HEK293T (cell line): Measurements from ENCODE around the gene CETN3.

Experiments
- CTCF ChIA-PET: fragments of 350-600 bp; formaldehyde crosslinking; extraction: SDS; loops from one replicate; lab custom pipeline; 2021; ENCODE audit warnings: antibody characterized with exemption, inconsistent platforms; lab: Yijun Ruan, JAX
- POLR2A ChIA-PET: fragments of 350-600 bp; formaldehyde crosslinking; extraction: SDS; loops from one replicate; lab custom pipeline; 2020; ENCODE audit warnings: antibody characterized with exemption, inconsistent platforms; lab: Yijun Ruan, JAX
- DNase-seq: peaks from one replicate; pipeline ENCODE4 v3.0.0; 2012; ENCODE audit warnings: mixed read lengths; ENCODE audit errors: extremely low spot score
- ARNT ChIP-seq: fragments of 450-650 bp; IDR thresholded peaks from 2 replicates; pipeline ENCODE4 v1.6.1; 2017; ENCODE audit warnings: mild to moderate bottlenecking
- BHLHE40 ChIP-seq: fragments of 450-650 bp; IDR thresholded peaks from 2 replicates; pipeline ENCODE4 v1.6.1; 2016; ENCODE audit warnings: mild to moderate bottlenecking, moderate library complexity, borderline replicate concordance
- CTBP1 ChIP-seq: fragments of 450-650 bp; IDR thresholded peaks from 2 replicates; pipeline ENCODE4 v1.6.1; 2016; ENCODE audit warnings: borderline replicate concordance
- ELF4 ChIP-seq: fragments of 450-650 bp; IDR thresholded peaks from 2 replicates; pipeline ENCODE4 v1.6.1; 2017; ENCODE audit warnings: antibody characterized with exemption
- FOXA1 ChIP-seq: fragments of 450-650 bp; IDR thresholded peaks from 2 replicates; pipeline ENCODE4 v1.6.1; 2016; ENCODE audit warnings: mild to moderate bottlenecking
- FOXK2 ChIP-seq: fragments of 450-650 bp; IDR thresholded peaks from 2 replicates; pipeline ENCODE4 v1.6.1; 2016; ENCODE audit warnings: mild to moderate bottlenecking
- FOXM1 ChIP-seq: fragments of 450-650 bp; IDR thresholded peaks from 2 replicates; pipeline ENCODE4 v1.6.1; 2017; ENCODE audit warnings: mild to moderate bottlenecking, borderline replicate concordance
- HDGF ChIP-seq: fragments of 450-650 bp; IDR thresholded peaks from 2 replicates; pipeline ENCODE4 v1.6.1; 2017; ENCODE audit warnings: antibody characterized with exemption, borderline replicate concordance
- L3MBTL2 ChIP-seq: fragments of 450-650 bp; conservative IDR thresholded peaks from 2 replicates; pipeline ENCODE4 v1.6.1; 2016; ENCODE audit warnings: mild to moderate bottlenecking
- LEF1 ChIP-seq: fragments of 450-650 bp; IDR thresholded peaks from 2 replicates; pipeline ENCODE4 v1.6.1; 2017; ENCODE audit warnings: mild to moderate bottlenecking, borderline replicate concordance
- NFRKB ChIP-seq: fragments of 450-650 bp; IDR thresholded peaks from 2 replicates; pipeline ENCODE4 v1.6.1; 2016; ENCODE audit warnings: mild to moderate bottlenecking, moderate library complexity
- PKNOX1 ChIP-seq: fragments of 450-650 bp; IDR thresholded peaks from 2 replicates; pipeline ENCODE4 v1.6.1; 2016
- SP1 ChIP-seq: fragments of 450-650 bp; IDR thresholded peaks from 2 replicates; pipeline ENCODE4 v1.6.1; 2017
- SUZ12 ChIP-seq: fragments of 450-650 bp; IDR thresholded peaks from 2 replicates; pipeline ENCODE4 v1.6.1; 2016; ENCODE audit warnings: mild to moderate bottlenecking
- TARDBP ChIP-seq: fragments of 450-650 bp; IDR thresholded peaks from 2 replicates; pipeline ENCODE4 v1.6.1; 2016
- ZNF384 ChIP-seq: fragments of 450-650 bp; IDR thresholded peaks from 2 replicates; pipeline ENCODE4 v1.6.1; 2016

CETN3 gene

GRCh38 chr5:90402521-90403255 lies 6.9 kb downstream of the CETN3 start:
- POLR2A ChIA-PET = no interaction called here
- CTCF ChIA-PET = interaction anchor here (1.0 kb wide), 1 partner anchor 29 kb away, joined by 4 read pairs; no protein-coding TSS in a partner anchor
- TF ChIP-seq CTBP1 (no peak), SUZ12 (no peak), HDGF (no peak)
- DNase-seq = no peak

GRCh38 chr5:90399251-90399650 lies 10.3 kb downstream of the CETN3 start:
- POLR2A ChIA-PET = interaction anchor here (3.5 kb wide), 1 partner anchor 11 kb away, joined by 37 read pairs; the partner anchor contains the start of gene CETN3

GRCh38 chr5:90398726-90399125 lies 10.8 kb downstream of the CETN3 start:
- TF ChIP-seq NFRKB = no peak
- TF ChIP-seq SP1 = no peak
- TF ChIP-seq FOXM1 = no peak
- TF ChIP-seq CTBP1 = no peak
- TF ChIP-seq BHLHE40 = no peak
- no peak for TF ChIP-seq PKNOX1
- TF ChIP-seq L3MBTL2 = no peak
- no peak for TF ChIP-seq FOXA1
- TF ChIP-seq LEF1 = no peak
- TF ChIP-seq ELF4 = no peak
- TF ChIP-seq TARDBP = no peak
- TF ChIP-seq SUZ12 = no peak
- no peak for TF ChIP-seq ZNF384
- TF ChIP-seq HDGF = no peak
- TF ChIP-seq FOXK2 = no peak
- no peak for TF ChIP-seq ARNT
- DNase-seq = no peak
- CTCF ChIA-PET = no interaction called here
- POLR2A ChIA-PET = interaction anchor here (3.5 kb wide), 1 partner anchor 11 kb away, joined by 37 read pairs; the partner anchor contains the start of gene CETN3

More at GRCh38 chr5:90399251-90399650, 10.3 kb downstream of the CETN3 start:
- DNase-seq = no peak
- TF ChIP-seq PKNOX1 (no peak), ZNF384 (no peak), ARNT (no peak), FOXK2 (no peak), NFRKB (no peak), LEF1 (no peak), SP1 (no peak), L3MBTL2 (no peak), HDGF (no peak)
- CTCF ChIA-PET = no interaction called here

- CTCF ChIA-PET = no interaction called here
- POLR2A ChIA-PET = interaction anchor here (1.0 to 1.3 kb wide), 2 partner anchors 15 kb away, joined by 3 to 6 read pairs; partner anchors contain the start of gene CETN3
- TF ChIP-seq ZNF384 (no peak), ELF4 (no peak), NFRKB (no peak), TARDBP (no peak)
- DNase-seq = no peak
These were observed 14.6 kb downstream of the CETN3 start for GRCh38 chr5:90395005-90395404.

DNA sequence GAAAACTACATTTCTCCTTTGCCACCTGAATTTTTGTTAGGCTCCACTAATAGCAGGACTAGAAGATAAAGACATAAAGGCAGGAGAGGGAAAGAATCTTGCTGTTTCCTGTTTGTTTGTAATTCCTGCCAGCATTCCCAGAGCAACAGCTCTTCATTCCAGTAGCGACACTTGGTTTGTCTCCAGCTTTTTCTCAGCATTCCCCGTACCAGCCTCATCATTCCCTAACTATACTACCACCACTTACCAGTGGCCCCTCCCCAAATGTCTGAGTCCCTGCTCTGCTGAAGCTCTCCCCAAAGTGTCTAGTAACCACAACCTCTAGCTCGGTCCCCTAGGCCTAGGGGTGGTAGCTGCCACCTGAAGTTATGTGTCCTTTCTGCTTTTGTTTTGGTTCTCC lies 18.6 kb downstream of the CETN3 start:
- DNase-seq = no peak
- TF ChIP-seq ARNT (no peak), HDGF (no peak), ZNF384 (no peak), ELF4 (no peak), LEF1 (no peak), FOXM1 (no peak), L3MBTL2 (no peak), SP1 (no peak), TARDBP (no peak)
- ChIA-PET POLR2A (interaction anchor here (6.1 kb wide), 1 partner anchor 19 kb away, joined by 39 read pairs; the partner anchor contains the start of gene CETN3), CTCF (no interaction called here)

GRCh38 chr5:90390326-90390725 lies 19.2 kb downstream of the CETN3 start:
- no peak for TF ChIP-seq SP1
- TF ChIP-seq PKNOX1 = peak; percentile 31; the same call in 1 of the 2 replicates
- no peak for TF ChIP-seq BHLHE40
- CTCF ChIA-PET = no interaction called here
- DNase-seq = no peak
- POLR2A ChIA-PET = interaction anchor here (6.1 kb wide), 1 partner anchor 20 kb away, joined by 39 read pairs; the partner anchor contains the start of gene CETN3
